CD4-positive, alpha-beta T cell treated with Interleukin-15 for 4 hours (primary cell): ENCODE measurements around the gene IRF4.

Experiments
- DNase-seq: peaks from one replicate; pipeline ENCODE4 v3.0.0-alpha.2; 2020; ENCODE audit warnings: low spot score

Gene IRF4

GRCh38 chr6:353642-354614 lies 37.6 kb upstream of the IRF4 start:
- DNase-seq = no peak

DNA sequence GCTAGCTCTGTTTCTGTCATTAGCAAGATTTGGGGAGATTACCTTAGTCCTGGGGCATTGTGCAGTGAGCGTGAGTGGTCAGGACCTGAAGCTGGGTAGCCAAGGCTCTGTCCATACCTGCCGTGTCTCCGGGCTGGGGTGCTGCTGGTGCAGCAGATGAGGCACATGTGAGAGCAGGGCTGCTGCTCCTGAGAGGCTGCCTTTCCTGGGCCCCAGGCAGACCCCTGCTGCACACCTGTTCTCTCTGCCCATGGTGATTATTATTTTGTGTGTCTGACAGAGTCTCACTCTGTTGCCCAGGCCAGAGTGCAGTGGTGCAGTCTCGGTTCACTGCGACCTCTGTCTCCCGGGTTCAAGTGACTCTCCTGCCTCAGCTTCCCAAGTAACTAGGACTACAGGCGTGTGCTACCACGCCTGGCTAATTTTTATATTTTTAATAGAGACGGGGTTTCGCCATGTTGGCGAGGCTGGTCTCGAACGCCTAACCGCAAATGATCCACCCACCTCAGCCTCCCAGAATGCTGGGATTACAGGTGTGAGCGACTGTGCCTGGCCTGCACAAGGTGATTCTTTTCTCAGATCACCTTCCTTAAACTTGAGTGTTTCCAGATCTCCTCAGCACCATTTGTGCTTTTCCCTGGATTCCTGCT lies 36.8 kb upstream of the IRF4 start:
- DNase-seq = no peak

GRCh38 chr6:355373-356208 lies 36.0 kb upstream of the IRF4 start:
- no peak for DNase-seq

GRCh38 chr6:356828-357251 lies 34.7 kb upstream of the IRF4 start:
- DNase-seq = no peak

DNA sequence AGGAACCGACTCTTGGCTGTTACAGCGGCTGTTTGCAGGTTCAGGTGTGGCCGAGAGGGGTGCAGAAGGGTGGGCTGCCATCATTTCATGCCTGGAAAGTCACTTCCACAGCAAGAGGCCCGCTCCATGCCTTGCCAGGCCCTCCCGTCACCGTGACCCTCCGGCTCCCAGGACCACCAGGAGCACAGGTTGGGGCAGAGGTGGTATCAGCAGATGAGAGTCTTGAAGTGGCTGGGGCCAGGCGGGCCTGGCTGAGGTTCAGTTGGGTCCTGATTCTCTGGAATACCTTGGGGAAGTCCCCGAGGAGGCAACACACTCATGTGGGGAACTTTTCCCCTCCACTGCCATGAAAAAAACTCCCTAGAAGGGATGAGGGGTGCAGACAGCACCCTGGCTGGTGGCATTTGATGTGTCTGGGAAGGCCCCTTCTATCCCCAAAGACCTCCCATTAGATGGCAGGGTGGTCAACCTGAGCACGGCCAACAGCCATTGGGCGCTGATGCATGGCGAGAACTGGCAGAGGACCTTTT lies 34.2 kb upstream of the IRF4 start:
- no peak for DNase-seq

DNA sequence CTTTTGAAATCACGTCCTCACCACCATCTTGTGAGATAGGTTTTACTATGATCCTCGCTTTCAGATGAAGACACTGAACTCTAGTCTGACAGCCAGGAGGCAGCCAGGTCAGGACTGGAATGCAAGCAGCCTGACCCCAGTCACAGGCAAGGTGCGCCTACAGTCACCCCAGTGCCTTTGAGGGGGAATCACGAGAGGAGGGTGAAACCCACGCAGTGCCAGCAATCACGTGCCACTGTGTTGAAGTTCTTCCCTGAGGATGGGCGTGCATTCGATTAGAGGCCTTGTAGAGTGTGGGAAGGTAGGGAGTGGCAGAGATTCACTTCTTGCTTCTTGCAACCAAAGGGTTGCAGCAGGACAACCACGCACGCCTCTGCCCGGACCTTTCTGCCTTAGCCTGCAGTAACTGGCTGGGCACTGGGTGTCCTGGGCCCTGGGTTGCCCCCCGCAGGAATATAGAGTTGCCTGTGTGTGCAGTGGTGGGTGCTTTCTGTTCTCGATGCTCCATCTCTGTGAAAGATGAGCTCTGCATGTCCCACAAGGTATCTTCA lies 33.7 kb upstream of the IRF4 start:
- DNase-seq = no peak

- DNase-seq = no peak
Measured at GRCh38 chr6:358432-358831, 33.1 kb upstream of the IRF4 start.

- no peak for DNase-seq
Measured at GRCh38 chr6:358847-359246, 32.7 kb upstream of the IRF4 start.

- DNase-seq = no peak
Measured at GRCh38 chr6:359261-360035, 32.1 kb upstream of the IRF4 start.

GRCh38 chr6:360349-360748 lies 31.2 kb upstream of the IRF4 start:
- DNase-seq = no peak

DNA sequence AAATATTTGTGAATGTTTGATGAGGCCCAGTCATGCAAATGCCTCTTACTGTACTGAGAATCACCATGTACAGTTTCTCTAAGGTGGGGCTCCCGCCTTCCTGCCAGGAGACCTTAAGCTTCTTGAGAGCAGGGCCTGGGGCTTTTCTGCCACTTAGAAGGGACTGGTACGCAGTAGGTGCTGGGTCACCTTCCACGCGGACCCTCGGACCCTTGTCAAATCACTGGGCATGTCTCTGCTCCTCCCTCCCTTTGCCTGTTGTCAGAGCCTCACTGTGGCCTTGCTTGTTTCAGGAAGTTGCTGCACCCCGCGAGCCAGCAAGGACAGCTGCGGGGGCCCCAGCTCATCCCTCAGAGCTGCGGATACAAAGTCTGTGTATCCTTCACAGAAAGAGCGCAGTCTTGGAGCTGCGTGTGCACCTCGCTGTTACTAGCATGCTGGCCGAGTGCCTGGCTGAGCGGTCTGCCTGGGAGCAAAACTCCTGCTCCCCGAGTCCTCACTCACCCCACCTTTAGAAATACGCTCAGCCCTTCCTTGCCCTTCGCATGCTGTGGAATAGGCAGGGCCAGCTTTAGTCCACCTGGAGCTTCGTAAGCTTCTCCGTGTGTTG lies 30.7 kb upstream of the IRF4 start:
- DNase-seq = no peak

DNA sequence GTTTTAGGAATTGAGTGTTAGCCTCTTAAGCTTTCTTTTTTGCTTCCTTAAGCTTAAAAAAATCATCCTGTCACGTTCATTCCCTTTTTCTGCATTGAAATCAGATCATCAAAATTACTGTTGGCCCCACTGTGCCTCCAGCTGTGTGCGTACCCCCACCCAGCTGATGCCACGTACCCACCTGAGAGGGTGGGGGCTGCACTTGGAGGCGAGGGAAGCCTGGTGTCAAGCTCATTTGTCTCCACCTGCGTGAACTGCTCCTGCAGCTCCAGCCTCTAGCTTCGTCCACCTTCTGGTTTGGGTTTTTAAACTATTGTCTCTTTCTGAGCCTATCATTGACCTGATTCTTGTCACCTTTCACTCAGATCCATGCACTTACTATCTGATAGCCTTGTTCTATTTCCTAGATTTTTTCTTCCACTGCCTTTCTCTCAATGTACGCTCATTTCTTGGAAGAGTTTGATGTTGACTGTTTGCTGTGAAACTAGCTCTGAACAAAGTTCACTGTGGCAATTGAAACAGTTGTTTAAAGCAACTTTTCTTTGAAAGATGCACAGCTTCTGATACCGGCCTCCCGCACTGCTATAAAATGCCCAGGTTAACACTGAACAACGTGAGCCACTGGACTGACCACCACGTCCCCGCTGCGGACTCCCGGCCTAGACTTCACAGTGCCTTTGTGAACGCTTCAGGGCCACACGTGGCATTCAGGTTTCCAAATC lies 30.0 kb upstream of the IRF4 start:
- no peak for DNase-seq

DNA sequence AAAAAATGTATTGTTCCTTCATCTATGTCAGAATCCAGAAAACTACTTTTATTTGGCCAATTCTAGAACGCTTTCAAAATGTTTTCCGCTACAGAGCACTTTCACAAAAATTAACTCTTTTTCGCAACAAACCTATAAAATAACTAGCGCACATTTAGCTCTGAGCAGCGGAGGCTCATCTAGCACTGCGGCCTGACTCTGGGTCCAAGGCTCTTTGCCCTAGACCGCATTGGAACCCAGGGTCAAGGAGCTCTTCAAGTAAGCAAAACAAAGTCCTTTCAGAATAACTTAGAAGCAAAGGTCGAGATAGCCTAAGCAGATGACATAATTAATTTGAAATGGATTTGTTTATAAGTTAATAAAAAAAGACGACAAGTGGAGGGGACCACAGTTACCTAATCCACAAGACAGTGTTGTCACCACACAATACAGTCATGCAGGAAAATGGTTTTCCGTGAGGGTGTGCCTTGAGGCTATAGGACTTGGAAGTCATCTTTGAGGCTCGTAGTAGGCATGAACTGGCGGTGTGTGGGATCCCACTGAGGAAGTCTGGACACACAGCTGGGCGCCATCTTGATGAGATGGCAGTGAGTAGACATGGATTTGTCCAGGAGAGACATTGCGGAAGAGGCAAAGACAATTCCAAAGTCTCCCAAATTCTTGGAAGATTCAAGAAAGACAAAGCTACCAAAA lies 29.2 kb upstream of the IRF4 start:
- no peak for DNase-seq

DNA sequence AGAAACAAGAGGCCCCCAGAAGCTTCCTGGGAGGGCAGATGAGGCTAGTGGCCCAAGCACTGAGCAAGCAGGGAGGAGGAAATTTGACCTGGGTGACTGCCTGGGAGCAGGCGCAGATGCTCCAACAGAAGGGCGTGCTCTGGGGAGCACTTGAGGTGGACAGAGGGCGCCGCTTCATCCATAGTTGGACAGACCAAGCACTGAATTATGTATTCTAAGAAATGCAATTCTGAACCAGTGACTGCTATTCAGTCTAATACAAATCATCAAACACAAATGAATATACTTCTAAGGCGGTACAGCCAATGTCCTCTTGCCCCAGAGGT lies 28.7 kb upstream of the IRF4 start:
- DNase-seq = no peak

- DNase-seq = no peak
Measured at GRCh38 chr6:363291-363690, 28.3 kb upstream of the IRF4 start.

- no peak for DNase-seq
Measured at GRCh38 chr6:363909-364308, 27.6 kb upstream of the IRF4 start.

- no peak for DNase-seq
Measured at GRCh38 chr6:364609-365540, 26.7 kb upstream of the IRF4 start.

GRCh38 chr6:365835-366234 lies 25.7 kb upstream of the IRF4 start:
- DNase-seq = no peak
